H1 (cell line): ENCODE data around the gene MAGI1. TPM values are rescaled to one million over a fixed set of nuclear protein-coding genes. Genes with fewer than 3 reads are reported as not detected.

Experiments used
- CTCF ChIA-PET: fragments of 300-600 bp; sonication (Branson Sonifier 250); formaldehyde crosslinking; loops from one replicate; lab custom pipeline; 2021; ENCODE audit not compliant: partially characterized antibody; lab: Charles Lee
- POLR2A ChIA-PET: fragments of 300-600 bp; sonication (Branson Sonifier 250); formaldehyde crosslinking; loops from one replicate; lab custom pipeline; 2021; ENCODE audit warnings: inconsistent platforms; ENCODE audit not compliant: partially characterized antibody; lab: Charles Lee
- DNase-seq, 2 experiments: peaks; one replicate each; pipeline versions ENCODE4 v3.0.0 to v3.0.0-alpha.2; 2010 to 2022; ENCODE audit warnings: low spot score in 2 of 2, low read depth in 1 of 2, mixed read lengths in 1 of 2
- FAIRE-seq: peaks from 2 replicates; lab custom pipeline; 2011; peaks lifted over from hg19 to GRCh38; lab: Jason Lieb, UNC
- H2AFZ ChIP-seq: 2 replicates; pipeline ENCODE4 v1.8.1; 2012; ENCODE audit warnings: low read length, inconsistent platforms
- H2AK5ac ChIP-seq: 2 replicates; pipeline ENCODE4 v1.6.1; 2013; ENCODE audit warnings: low read depth, low read length
- H2BK120ac ChIP-seq: replicated peaks from 2 replicates; pipeline ENCODE3; 2013; ENCODE audit warnings: low read depth, low read length, inconsistent platforms
- H2BK12ac ChIP-seq: 2 replicates; pipeline ENCODE4 v1.6.1; 2013; ENCODE audit warnings: low read depth, low read length
- H2BK15ac ChIP-seq: 2 replicates; pipeline ENCODE4 v1.6.1; 2013; ENCODE audit warnings: low read length
- H2BK20ac ChIP-seq: 2 replicates; pipeline ENCODE4 v1.6.1; 2013; ENCODE audit warnings: low read length
- H2BK5ac ChIP-seq: 2 replicates; pipeline ENCODE4 v1.6.1; 2013; ENCODE audit warnings: low read depth, low read length
- H3K14ac ChIP-seq: 2 replicates; pipeline ENCODE4 v1.6.1; 2013; ENCODE audit warnings: inconsistent platforms; ENCODE audit not compliant: insufficient read length
- H3K18ac ChIP-seq: 2 replicates; pipeline ENCODE4 v1.6.1; 2013; ENCODE audit warnings: low read length; ENCODE audit errors: extremely low read depth
- H3K23ac ChIP-seq: 2 replicates; pipeline ENCODE4 v1.6.1; 2013; ENCODE audit warnings: inconsistent platforms; ENCODE audit not compliant: insufficient read length
- H3K23me2 ChIP-seq: 2 replicates; pipeline ENCODE4 v1.6.1; 2013; ENCODE audit warnings: low read depth, low read length
- H3K27ac ChIP-seq: 2 replicates; pipeline ENCODE4 v1.6.1; 2011; ENCODE audit warnings: low read depth, low read length, inconsistent platforms
- H3K27me3 ChIP-seq, 4 experiments: replicated peaks in 1 of 4; 1 replicate in 1 of 4; 2 replicates in 3 of 4; pipeline versions ENCODE4 v1.6.1 to v1.8.1; 2011 to 2013; ENCODE audit warnings: low read length in 3 of 4, mild to moderate bottlenecking in 3 of 4, inconsistent platforms in 2 of 4, mixed read lengths in 2 of 4, moderate library complexity in 1 of 4; ENCODE audit not compliant: control insufficient read depth in 3 of 4, insufficient read depth in 3 of 4; ENCODE audit errors: extremely low read depth in 1 of 4
- H3K36me3 ChIP-seq, 4 experiments: 2 replicates each; pipeline versions ENCODE4 v1.6.1 to v1.8.1; 2011 to 2013; ENCODE audit warnings: mild to moderate bottlenecking in 4 of 4, low read length in 3 of 4, moderate library complexity in 2 of 4, control low read depth in 1 of 4, inconsistent platforms in 1 of 4; ENCODE audit not compliant: insufficient read depth in 4 of 4, control insufficient read depth in 2 of 4
- H3K4ac ChIP-seq: replicated peaks from 2 replicates; pipeline ENCODE3; 2013; ENCODE audit warnings: low read length, low read depth, mixed read lengths, inconsistent platforms; ENCODE audit not compliant: insufficient read length
- H3K4me1 ChIP-seq, 4 experiments: replicated peaks in 1 of 4; 1 replicate in 1 of 4; 2 replicates in 3 of 4; pipeline versions ENCODE4 v1.6.1 to v1.8.1; 2011 to 2013; ENCODE audit warnings: low read length in 3 of 4, inconsistent platforms in 2 of 4, mixed read lengths in 1 of 4; ENCODE audit not compliant: insufficient read depth in 4 of 4, control insufficient read depth in 3 of 4
- H3K4me2 ChIP-seq, 2 experiments: 2 replicates each; pipeline versions ENCODE4 v1.6.1 to v1.8.1; 2011 to 2013; ENCODE audit warnings: low read depth in 2 of 2, low read length in 2 of 2, control low read depth in 1 of 2, inconsistent platforms in 1 of 2, mild to moderate bottlenecking in 1 of 2; ENCODE audit not compliant: insufficient read depth in 1 of 2
- H3K4me3 ChIP-seq, 4 experiments: fragments of 200-600, 300-600 bp in 1 of 4; sonication (generic), shearing (Covaris generic), sonication (Bioruptor Twin) in 1 of 4; 2 replicates each; pipeline versions ENCODE4 v1.5.1 to v1.8.1; 2011 to 2016; ENCODE audit warnings: low read length in 4 of 4, low read depth in 3 of 4, control low read depth in 2 of 4, inconsistent platforms in 2 of 4, mild to moderate bottlenecking in 2 of 4, mixed read lengths in 1 of 4, moderate library complexity in 1 of 4; ENCODE audit not compliant: insufficient read depth in 2 of 4; ENCODE audit errors: extremely low read depth in 1 of 4
- H3K56ac ChIP-seq: replicated peaks from 2 replicates; pipeline ENCODE3; 2013; ENCODE audit warnings: low read depth, mild to moderate bottlenecking, mixed read lengths, low read length, inconsistent platforms; ENCODE audit not compliant: insufficient read length
- H3K79me1 ChIP-seq: 2 replicates; pipeline ENCODE4 v1.6.1; 2013; ENCODE audit warnings: low read depth, low read length, control low read depth
- H3K79me2 ChIP-seq, 2 experiments: 2 replicates each; pipeline versions ENCODE4 v1.6.1 to v1.8.1; 2012 to 2013; ENCODE audit warnings: low read length in 2 of 2, mild to moderate bottlenecking in 2 of 2, inconsistent platforms in 1 of 2; ENCODE audit not compliant: insufficient read depth in 2 of 2, control insufficient read depth in 1 of 2
- H3K9ac ChIP-seq, 4 experiments: replicated peaks in 1 of 4; 1 replicate in 1 of 4; 2 replicates in 3 of 4; pipeline versions ENCODE4 v1.6.1 to v1.8.1; 2011 to 2013; ENCODE audit warnings: low read depth in 3 of 4, low read length in 3 of 4, control low read depth in 2 of 4, mild to moderate bottlenecking in 2 of 4, moderate library complexity in 2 of 4, inconsistent platforms in 1 of 4; ENCODE audit errors: extremely low read depth in 1 of 4
- H3K9me3 ChIP-seq, 2 experiments: 2 replicates each; pipeline versions ENCODE4 v1.6.1 to v1.8.1; 2012 to 2013; ENCODE audit warnings: mild to moderate bottlenecking in 2 of 2, moderate library complexity in 2 of 2, control low read depth in 1 of 2, inconsistent platforms in 1 of 2, low read depth in 1 of 2, low read length in 1 of 2, mixed read lengths in 1 of 2; ENCODE audit not compliant: insufficient read depth in 2 of 2
- H4K20me1 ChIP-seq, 2 experiments: replicated peaks in 1 of 2; 2 replicates each; pipeline versions ENCODE3 to v1.8.1; 2011 to 2013; ENCODE audit warnings: inconsistent platforms in 2 of 2, low read length in 2 of 2, mild to moderate bottlenecking in 1 of 2; ENCODE audit not compliant: insufficient read depth in 2 of 2, control insufficient read depth in 1 of 2
- H4K5ac ChIP-seq: 2 replicates; pipeline ENCODE4 v1.6.1; 2013; ENCODE audit warnings: low read length, low read depth, mixed read lengths, inconsistent platforms; ENCODE audit not compliant: insufficient read length
- H4K8ac ChIP-seq: 2 replicates; pipeline ENCODE4 v1.8.0; 2013; ENCODE audit warnings: mild to moderate bottlenecking, moderate library complexity, low read length, inconsistent platforms; ENCODE audit not compliant: insufficient read depth; ENCODE audit errors: extremely low read depth
- H4K91ac ChIP-seq: replicated peaks from 2 replicates; pipeline ENCODE3; 2013; ENCODE audit warnings: low read length, mixed read lengths, inconsistent platforms; ENCODE audit not compliant: insufficient read length
- BCL11A ChIP-seq, 2 experiments: IDR thresholded peaks; one replicate each; pipeline ENCODE4 v1.6.1; 2011; ENCODE audit warnings: low read depth in 2 of 2, low read length in 2 of 2, mild to moderate bottlenecking in 2 of 2
- BRCA1 ChIP-seq: IDR thresholded peaks from 2 replicates; pipeline ENCODE4 v1.6.1; 2012; ENCODE audit warnings: low read depth, low read length, improper control_type of control experiment
- CHD2 ChIP-seq: IDR thresholded peaks from 2 replicates; pipeline ENCODE4 v1.6.1; 2012; ENCODE audit warnings: low read length, improper control_type of control experiment
- CREB1 ChIP-seq: IDR thresholded peaks from 2 replicates; pipeline ENCODE4 v1.6.1; 2012; ENCODE audit warnings: inconsistent platforms
- KDM4A ChIP-seq: IDR thresholded peaks from one replicate; pipeline ENCODE4 v1.7.1; 2012; ENCODE audit warnings: low read depth, mild to moderate bottlenecking, moderate library complexity, low read length, inconsistent platforms; ENCODE audit not compliant: severe bottlenecking
- KDM5A ChIP-seq: fragments of 200-600 bp; IDR thresholded peaks from 2 replicates; pipeline ENCODE4 v1.7.1; 2012; ENCODE audit warnings: mild to moderate bottlenecking, low read length, inconsistent platforms, mixed read lengths
- MAFK ChIP-seq: IDR thresholded peaks from 2 replicates; pipeline ENCODE4 v1.6.1; 2012; ENCODE audit warnings: low read depth, mild to moderate bottlenecking, improper control_type of control experiment, low read length
- PHF8 ChIP-seq: fragments of 200-600 bp; sonication (generic); conservative IDR thresholded peaks from 2 replicates; pipeline ENCODE4 v1.7.1; 2012; ENCODE audit warnings: low read depth, mild to moderate bottlenecking, inconsistent platforms, low read length, moderate library complexity
- RXRA ChIP-seq: IDR thresholded peaks from 2 replicates; pipeline ENCODE4 v1.6.1; 2011; ENCODE audit warnings: low read depth, mild to moderate bottlenecking, low read length, moderate library complexity; ENCODE audit not compliant: insufficient read depth
- SAP30 ChIP-seq: fragments of 300-600 bp; sonication (generic); IDR thresholded peaks from 2 replicates; pipeline ENCODE4 v1.7.1; 2012; ENCODE audit warnings: low read length, moderate library complexity, mild to moderate bottlenecking, inconsistent platforms; ENCODE audit not compliant: insufficient read depth, insufficient replicate concordance
- SIX5 ChIP-seq: IDR thresholded peaks from 2 replicates; pipeline ENCODE4 v1.6.1; 2011; ENCODE audit warnings: mild to moderate bottlenecking, low read depth, low read length
- SRF ChIP-seq: IDR thresholded peaks from 2 replicates; pipeline ENCODE4 v1.6.1; 2011; ENCODE audit warnings: mild to moderate bottlenecking, low read depth, low read length, moderate library complexity
- SUZ12 ChIP-seq: fragments of 200-600 bp; sonication (generic); IDR thresholded peaks from 2 replicates; pipeline ENCODE4 v1.6.1; 2012; ENCODE audit warnings: mild to moderate bottlenecking, inconsistent platforms, low read length, moderate library complexity, mixed read lengths
- TEAD4 ChIP-seq: IDR thresholded peaks from 2 replicates; pipeline ENCODE4 v1.6.1; 2012; ENCODE audit warnings: low read depth, low read length, inconsistent platforms, mixed read lengths
- WGBS, 2 experiments: shearing (Covaris generic) in 1 of 2; methylation state at CpG; one replicate each; pipeline versions ENCODE4 v1.1.6 to v1.1.7; 2013 to 2015; ENCODE audit warnings: low lambda C conversion rate in 2 of 2, mixed read lengths in 2 of 2, inconsistent platforms in 1 of 2, low coverage in 1 of 2, missing lambda C conversion rate in 1 of 2; ENCODE audit not compliant: insufficient replicate concordance in 2 of 2, insufficient coverage in 1 of 2, insufficient read length in 1 of 2; ENCODE audit errors: extremely low coverage in 1 of 2, missing lambda C conversion rate in 1 of 2; 5-methylcytosine and 5-hydroxymethylcytosine counted together
- polyA plus RNA-seq, 7 experiments: library from polyadenylated mRNA; depleted of rRNA in 3 of 7; stranded (reverse) in 5 of 7; unstranded in 2 of 7; fragments of >200 nt in 5 of 7; fragments of 200-250 nt in 2 of 7; gene quantifications; 1 replicate in 5 of 7; 2 replicates in 1 of 7; 4 replicates in 1 of 7; pipeline versions ENCODE4 v1.2.1 to v1.2.3, GENCODE V29; 2011 to 2013; ENCODE audit warnings: missing spikeins in 2 of 7, mixed read lengths in 2 of 7
- total RNA-seq: library from RNA; stranded (reverse); fragmentation: NEBNext Ultra II Directional; extraction: Animal tissue kit (Norgen Biotek cat#: 25700); gene quantifications from 2 replicates; pipeline ENCODE4 v1.2.1, GENCODE V29; 2021

Gene MAGI1
- total and polyA plus RNA-seq, 2 of the 8 experiments (the other 6 are each of a cell fraction or from before 2014, with no cell fraction given), result 19.8 to 78.0 TPM

- H4K91ac ChIP-seq, result no peak overlapping the region
- no peak overlapping the region for H2AFZ ChIP-seq
- H3K9me3 ChIP-seq, result no peaks in the 10 kb centered on the region
- no peaks in the 10 kb centered on the region; the same call in 1 of the 2 replicates for H3K79me1 ChIP-seq
- H3K4ac ChIP-seq, result no peak overlapping the region
- H3K56ac ChIP-seq, result no peak overlapping the region
- CTCF ChIA-PET, result no interaction called here
- no peak overlapping the region for H2BK120ac ChIP-seq
- no peak overlapping the region for H2BK5ac ChIP-seq
- 80% methylated on average over 4 of the region's 4 CpGs; no CpG with 5 or more reads in 1 of the 2 experiments for WGBS, 2 experiments
- FAIRE-seq (no peak), DNase-seq (no peak)
- H3K18ac ChIP-seq, result no peak overlapping the region
- no peak overlapping the region for H3K9ac ChIP-seq
- H3K79me2 ChIP-seq, result peaks cover 0 to 57% of the 10 kb centered on the region in 2 experiments; a peak in 3 of 4 replicates
- H3K23me2 ChIP-seq, result 0 out of 2 replicates have a peak, but pooled peaks cover 2% of the 10 kb centered on the region
- H4K8ac ChIP-seq, result no peak overlapping the region
- no peak overlapping the region for H2BK20ac ChIP-seq
- no peak overlapping the region for H2AK5ac ChIP-seq
- no peak overlapping the region for H2BK12ac ChIP-seq
- H3K23ac ChIP-seq, result no peak overlapping the region
- H4K5ac ChIP-seq, result no peak overlapping the region
- no peak overlapping the region for H2BK15ac ChIP-seq
- no peak overlapping the region for H3K27ac ChIP-seq
- H3K4me3 ChIP-seq, result no peak overlapping the region
- no peaks in the 10 kb centered on the region for H3K36me3 ChIP-seq
- H3K14ac ChIP-seq, result no peak overlapping the region
- H3K27me3 ChIP-seq, result no peaks in the 10 kb centered on the region
- H3K4me1 ChIP-seq, result peaks cover 2 to 5% (median 4%) of the 10 kb centered on the region in 4 experiments; a peak in 4 of 7 replicates
- no peak overlapping the region for H3K4me2 ChIP-seq
- POLR2A ChIA-PET, result no interaction called here
- peaks cover 0 to 3% of the 10 kb centered on the region in 2 experiments for H4K20me1 ChIP-seq
- no peak for TF ChIP-seq RXRA
- no peak for TF ChIP-seq MAFK
- TF ChIP-seq PHF8, result no peak
- no peak for TF ChIP-seq KDM5A
- TF ChIP-seq BCL11A (IDR thresholded peaks at IDR 0.05; ENCODE audit: low read depth in 2 of 2, low read length in 2 of 2), result no peak
- TF ChIP-seq SUZ12, result no peak
- no peak for TF ChIP-seq SAP30
- TF ChIP-seq SRF, result no peak
- no peak for TF ChIP-seq KDM4A
- TF ChIP-seq TEAD4, result no peak
- TF ChIP-seq SIX5, result no peak
- no peak for TF ChIP-seq CHD2
- no peak for TF ChIP-seq CREB1
- TF ChIP-seq BRCA1, result no peak
These were observed 154.6 kb downstream of the MAGI1 start for GRCh38 chr3:65884071-65884470.
